HCT116 (cell line): Measurements from ENCODE around the gene RAB2B. TPM values are rescaled to one million over a fixed set of nuclear protein-coding genes. Genes with fewer than 3 reads are reported as not detected.

Experiments
- ATAC-seq: fragments of 200-7000 bp; cut with Tn5 transposase; 2 replicates; pipeline ENCODE4 v1.9.1; 2020; ENCODE audit warnings: mild to moderate bottlenecking, moderate library complexity
- BruUV-seq: library from RNA; stranded (reverse); fragments of 400-500 nt; replicated peaks from 2 replicates; lab custom pipeline; 2021; lab: Mats Ljungman, UMichigan
- CTCF ChIA-PET: fragments of 300-600 bp; sonication (Branson Sonifier 250); formaldehyde crosslinking; loops from one replicate; lab custom pipeline; 2021; ENCODE audit warnings: antibody characterized with exemption; lab: Charles Lee
- POLR2A ChIA-PET: fragments of 300-600, 350-600 bp; sonication (Branson Sonifier 250); formaldehyde crosslinking; loops from one replicate; lab custom pipeline; 2021; ENCODE audit warnings: antibody characterized with exemption; lab: Charles Lee
- RAD21 ChIA-PET, 2 experiments: fragments of 300-600 bp; sonication (Branson Sonifier 250); formaldehyde crosslinking; loops; one replicate each; lab custom pipeline; 2023; ENCODE audit warnings: low total read pairs in 2 of 2; ENCODE audit not compliant: uncharacterized antibody in 2 of 2, unreplicated experiment in 2 of 2, low non-redundant PET in 1 of 2; lab: Charles Lee
- DNase-seq: peaks from one replicate; pipeline ENCODE4 v3.0.0-alpha.2; 2010; ENCODE audit warnings: low read depth, low spot score
- H2AFZ ChIP-seq: fragments of 200-600 bp; shearing (Covaris generic), sonication (generic); 2 replicates; pipeline ENCODE4 v1.6.1; 2017; ENCODE audit warnings: low read depth, mixed run types, mixed read lengths, antibody characterized with exemption, low read length; ENCODE audit not compliant: poor library complexity, severe bottlenecking
- H3K27ac ChIP-seq: 2 replicates; pipeline ENCODE4 v1.5.1; 2012; ENCODE audit warnings: low read depth, low read length
- H3K27me3 ChIP-seq: fragments of 200-600 bp; sonication (generic); 2 replicates; pipeline ENCODE4 v1.6.1; 2016; ENCODE audit warnings: mixed run types, low read length, mixed read lengths; ENCODE audit not compliant: insufficient read depth
- H3K36me3 ChIP-seq, 2 experiments: fragments of 200-500 bp in 1 of 2; fragments of 200-600 bp in 1 of 2; sonication (Bioruptor generic) in 1 of 2; sonication (generic) in 1 of 2; 2 replicates each; pipeline versions ENCODE4 v1.5.1 to v1.6.1; 2014 to 2016; ENCODE audit warnings: low read length in 2 of 2, inconsistent platforms in 1 of 2, mixed read lengths in 1 of 2, mixed run types in 1 of 2; ENCODE audit not compliant: insufficient read depth in 2 of 2, control insufficient read depth in 1 of 2
- H3K4me1 ChIP-seq, 2 experiments: fragments of 200-600 bp in 1 of 2; sonication (generic) in 1 of 2; 2 replicates each; pipeline versions ENCODE4 v1.5.1 to v1.6.1; 2012 to 2017; ENCODE audit warnings: low read length in 2 of 2, inconsistent platforms in 1 of 2, mild to moderate bottlenecking in 1 of 2, mixed read lengths in 1 of 2, mixed run types in 1 of 2, moderate library complexity in 1 of 2; ENCODE audit not compliant: insufficient read depth in 2 of 2, control insufficient read depth in 1 of 2
- H3K4me2 ChIP-seq: fragments of 200-600 bp; sonication (generic); 2 replicates; pipeline ENCODE4 v1.6.1; 2017; ENCODE audit warnings: mixed run types, low read length, mixed read lengths
- H3K4me3 ChIP-seq, 2 experiments: fragments of 200-600 bp in 1 of 2; sonication (generic) in 1 of 2; replicated peaks in 1 of 2; 2 replicates each; pipeline ENCODE4 v1.5.1; 2011 to 2016; ENCODE audit warnings: low read length in 2 of 2, control low read depth in 1 of 2, low read depth in 1 of 2, mild to moderate bottlenecking in 1 of 2, mixed read lengths in 1 of 2, mixed run types in 1 of 2
- H3K79me2 ChIP-seq: fragments of 200-600 bp; sonication (generic); 2 replicates; pipeline ENCODE4 v1.6.1; 2017; ENCODE audit warnings: mild to moderate bottlenecking, mixed run types, low read length, moderate library complexity, mixed read lengths; ENCODE audit not compliant: insufficient read depth
- H3K9ac ChIP-seq: fragments of 200-600 bp; sonication (generic); 2 replicates; pipeline ENCODE4 v1.6.1; 2016; ENCODE audit warnings: low read length, mixed read lengths
- H3K9me2 ChIP-seq: fragments of 200-600 bp; sonication (generic), shearing (Covaris generic); 2 replicates; pipeline ENCODE4 v1.6.1; 2017; ENCODE audit warnings: mixed run types, mild to moderate bottlenecking, moderate library complexity; ENCODE audit not compliant: insufficient read depth
- H3K9me3 ChIP-seq, 2 experiments: fragments of 200-500 bp in 1 of 2; fragments of 200-600 bp in 1 of 2; sonication (Bioruptor generic) in 1 of 2; sonication (generic) in 1 of 2; 2 replicates each; pipeline ENCODE4 v1.6.1; 2014 to 2017; ENCODE audit warnings: low read length in 2 of 2, mixed read lengths in 2 of 2, inconsistent platforms in 1 of 2, low read depth in 1 of 2, mild to moderate bottlenecking in 1 of 2, mixed run types in 1 of 2, moderate library complexity in 1 of 2; ENCODE audit not compliant: control insufficient read depth in 1 of 2, insufficient read depth in 1 of 2
- H4K20me1 ChIP-seq: fragments of 200-600 bp; sonication (generic), shearing (Covaris generic); 2 replicates; pipeline ENCODE4 v1.6.1; 2017; ENCODE audit warnings: mixed run types, mild to moderate bottlenecking, moderate library complexity; ENCODE audit not compliant: insufficient read depth
- ATF3 ChIP-seq: IDR thresholded peaks from 2 replicates; pipeline ENCODE4 v1.6.1; 2012
- CEBPB ChIP-seq: IDR thresholded peaks from 2 replicates; pipeline ENCODE4 v1.6.1; 2012; ENCODE audit warnings: low read depth
- EZH2 ChIP-seq: fragments of 200-600 bp; sonication (generic); IDR thresholded peaks from 2 replicates; pipeline ENCODE4 v1.6.1; 2017; ENCODE audit warnings: antibody characterized with exemption, mixed run types
- FOSL1 ChIP-seq: IDR thresholded peaks from 2 replicates; pipeline ENCODE4 v1.6.1; 2012; ENCODE audit warnings: low read depth
- MAX ChIP-seq: IDR thresholded peaks from 2 replicates; pipeline ENCODE4 v1.6.1; 2012
- REST ChIP-seq: IDR thresholded peaks from 2 replicates; pipeline ENCODE4 v1.6.1; 2012; ENCODE audit warnings: low read depth
- SIN3A ChIP-seq: IDR thresholded peaks from 2 replicates; pipeline ENCODE4 v1.6.1; 2012; ENCODE audit warnings: low read depth
- SP1 ChIP-seq: IDR thresholded peaks from 2 replicates; pipeline ENCODE4 v1.6.1; 2012; ENCODE audit warnings: low read depth
- YY1 ChIP-seq: IDR thresholded peaks from 2 replicates; pipeline ENCODE4 v1.6.1; 2011; ENCODE audit warnings: low read length, low read depth, moderate library complexity, mild to moderate bottlenecking; ENCODE audit not compliant: insufficient replicate concordance; ENCODE audit errors: extremely low read depth
- ZBTB33 ChIP-seq: IDR thresholded peaks from 2 replicates; pipeline ENCODE4 v1.6.1; 2011; ENCODE audit warnings: mild to moderate bottlenecking, low read length, moderate library complexity; ENCODE audit not compliant: insufficient replicate concordance; ENCODE audit errors: extremely low read depth
- ZNF274 ChIP-seq: fragments of 200-500 bp; sonication (Bioruptor generic); IDR thresholded peaks from 2 replicates; pipeline ENCODE4 v1.6.1; 2014; ENCODE audit warnings: mild to moderate bottlenecking, low read depth, low read length, inconsistent platforms
- intact Hi-C: fragments of 100-400 bp; cut with micrococcal nuclease; formaldehyde crosslinking; loops from 2 replicates; pipeline ENCODE4 v1.10.0; 2022
- total RNA-seq: library from RNA; stranded (reverse); gene quantifications from one replicate; pipeline ENCODE4 v1.2.1, GENCODE V29; 2021; ENCODE audit not compliant: unreplicated experiment

RAB2B gene
- total RNA-seq, 1 experiment from 2014 or later: 24.3 TPM

GRCh38 chr14:21431126-21431525, 45.6 kb downstream of the RAB2B start:
- TF ChIP-seq ATF3 (no peak), CEBPB (no peak), YY1 (no peak), SIN3A (no peak), SP1 (no peak), EZH2 (no peak), MAX (no peak), ZNF274 (no peak), ZBTB33 (no peak), FOSL1 (no peak), REST (no peak)
- no peak overlapping the region for H3K4me3 ChIP-seq
- POLR2A ChIA-PET: no interaction called here
- H4K20me1 ChIP-seq: no peaks in the 10 kb centered on the region
- BruUV-seq: no TSS peak
- H3K9me2 ChIP-seq: no peaks in the 10 kb centered on the region
- H3K9me3 ChIP-seq: no peaks in the 10 kb centered on the region
- H3K36me3 ChIP-seq: peaks cover 41 to 48% of the 10 kb centered on the region in 2 experiments
- no peak overlapping the region for H3K4me2 ChIP-seq
- H3K79me2 ChIP-seq: peaks cover 81% of the 10 kb centered on the region
- RAD21 ChIA-PET: no interaction called here
- no peaks in the 10 kb centered on the region for H3K27me3 ChIP-seq
- CTCF ChIA-PET: no interaction called here
- no peak overlapping the region for H3K9ac ChIP-seq
- intact Hi-C loops: no loop called here
- peaks cover 0 to 5% of the 10 kb centered on the region in 2 experiments; a peak in 1 of 4 replicates for H3K4me1 ChIP-seq
- H3K27ac ChIP-seq: no peak overlapping the region
- ATAC-seq: no peak
- no peak overlapping the region for H2AFZ ChIP-seq
- no peak for DNase-seq
